ENCODE data around the gene DFFA. TPM values are rescaled to one million over a fixed set of nuclear protein-coding genes. Genes with fewer than 3 reads are reported as not detected.
"Not testable (repeated sequence)": the region's sequence is repeated elsewhere in the genome, so short reads cannot be mapped to it uniquely, and the experiment has no call there.

The DFFA gene
- polyA plus RNA-seq, 1 donor = 18.9 TPM

DNA sequence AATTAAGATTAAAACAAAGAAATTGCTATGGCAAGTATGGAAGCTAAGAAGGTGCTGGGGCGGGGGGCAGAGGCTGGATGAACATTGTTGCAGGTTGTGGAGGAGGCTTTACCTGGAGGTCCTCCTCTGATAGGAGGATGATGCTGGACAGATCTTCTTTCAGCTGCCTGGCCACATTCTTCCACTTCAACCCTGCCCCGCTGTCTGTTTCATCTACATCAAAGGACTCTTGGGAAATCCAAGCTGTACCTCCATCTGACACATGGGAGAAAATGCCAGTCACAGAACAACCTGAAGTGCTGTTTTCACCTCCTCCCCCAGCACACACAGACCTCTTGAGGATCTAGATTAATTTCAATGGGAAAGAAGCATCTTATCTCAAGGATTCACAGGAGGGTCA, 5.3 kb downstream of the DFFA start:
- no peak for DNase-seq (ENCODE audit: low read depth)

DNA sequence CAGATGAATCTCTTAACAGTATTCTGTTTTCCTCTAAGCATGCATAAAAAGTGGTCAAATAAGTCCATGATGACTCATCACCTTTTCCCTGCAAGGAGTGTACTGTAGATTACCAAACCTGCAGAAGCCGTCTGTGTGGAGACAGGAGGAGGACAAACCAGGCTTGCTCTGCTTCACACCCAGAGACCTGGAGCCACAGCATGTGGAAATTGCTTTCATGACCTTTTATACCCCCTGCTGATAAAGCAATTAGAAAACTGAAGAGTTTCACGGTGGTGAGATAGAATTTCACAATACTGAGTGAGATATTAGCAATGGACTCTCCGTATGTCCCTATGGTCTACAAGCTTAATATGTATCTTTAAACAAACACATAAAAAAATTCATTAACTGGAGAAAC, 13.1 kb downstream of the DFFA start:
- no peak for DNase-seq (ENCODE audit: low read depth)

DNA sequence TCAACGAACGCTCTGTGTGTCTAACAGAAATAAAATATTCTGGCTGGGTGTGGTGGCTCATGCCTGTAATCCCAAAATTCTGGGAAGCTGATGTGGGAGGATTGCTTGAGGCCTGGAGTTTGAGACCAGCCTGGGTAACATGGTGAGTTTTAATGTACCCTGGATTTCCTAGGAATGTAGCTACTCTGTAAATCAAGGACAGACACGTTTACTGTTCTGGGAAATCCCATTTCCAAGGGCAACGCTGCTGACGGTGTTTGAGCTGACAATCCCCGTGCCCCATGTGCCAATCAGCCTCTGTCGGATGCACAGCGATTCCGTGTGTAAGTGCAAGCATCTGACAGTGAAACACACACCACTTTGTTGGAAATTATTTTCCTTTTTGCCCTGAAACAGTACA, 14.5 kb downstream of the DFFA start:
- no peak for DNase-seq (ENCODE audit: low read depth)

DNA sequence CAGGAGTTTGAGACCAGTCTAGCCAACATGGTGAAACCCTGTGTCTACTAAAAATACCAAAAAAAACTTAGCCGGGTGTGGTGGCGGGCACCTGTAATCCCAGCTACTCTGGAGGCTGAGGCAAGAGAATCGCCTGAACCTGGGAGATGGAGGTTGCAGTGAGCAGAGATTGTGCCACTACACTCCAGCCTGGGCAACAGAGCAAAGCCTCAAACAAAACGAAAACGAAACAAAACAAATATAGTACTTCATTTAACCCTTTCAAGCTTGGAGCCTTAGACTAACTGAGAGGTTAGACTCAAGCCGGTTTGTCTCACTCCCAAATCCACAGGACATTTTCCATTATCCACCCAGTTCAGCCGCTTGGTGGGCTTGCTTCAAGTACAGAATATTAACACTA, 14.9 kb downstream of the DFFA start:
- DNase-seq (ENCODE audit: low read depth) = not testable (repeated sequence)

DNA sequence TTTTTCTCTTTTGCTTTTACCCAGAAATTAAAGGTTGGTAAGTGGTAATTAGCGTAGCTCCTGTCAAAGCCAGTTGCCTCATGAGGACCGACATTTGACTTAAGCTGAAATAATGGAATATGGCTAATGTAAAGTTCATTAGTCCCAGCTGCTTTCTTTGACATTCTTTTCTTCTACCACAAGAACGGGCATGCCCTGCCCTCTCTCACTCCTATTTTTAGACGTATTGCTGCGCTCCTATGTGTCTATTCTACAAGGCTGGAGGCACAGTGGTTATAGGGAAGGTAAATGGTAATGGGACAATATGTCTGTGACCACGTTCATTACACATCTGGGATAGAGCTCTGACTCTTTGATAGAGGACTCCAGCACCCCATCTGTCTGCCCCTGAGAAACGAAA, 15.7 kb downstream of the DFFA start:
- DNase-seq (ENCODE audit: low read depth) = no peak

DNA sequence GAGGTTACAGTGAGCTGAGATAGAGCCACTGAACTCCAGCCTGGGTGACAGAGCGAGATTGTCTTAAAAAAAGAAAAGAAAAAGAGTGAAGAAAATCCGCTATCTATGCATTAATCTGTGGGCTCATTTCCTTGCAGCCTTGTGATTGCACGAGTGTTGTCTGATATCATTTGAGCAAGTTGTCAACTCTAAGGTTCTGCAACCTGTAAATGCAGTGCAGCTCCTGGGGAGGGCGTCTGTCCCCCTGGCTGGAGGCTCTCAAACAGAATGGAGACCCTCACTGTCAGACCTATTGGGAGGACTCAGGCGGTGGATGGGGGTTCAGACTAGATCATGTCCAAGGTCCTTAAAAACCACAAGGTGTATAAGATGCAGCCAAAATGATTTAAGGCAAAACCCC, 16.3 kb downstream of the DFFA start:
- no peak for DNase-seq (ENCODE audit: low read depth)

DNA sequence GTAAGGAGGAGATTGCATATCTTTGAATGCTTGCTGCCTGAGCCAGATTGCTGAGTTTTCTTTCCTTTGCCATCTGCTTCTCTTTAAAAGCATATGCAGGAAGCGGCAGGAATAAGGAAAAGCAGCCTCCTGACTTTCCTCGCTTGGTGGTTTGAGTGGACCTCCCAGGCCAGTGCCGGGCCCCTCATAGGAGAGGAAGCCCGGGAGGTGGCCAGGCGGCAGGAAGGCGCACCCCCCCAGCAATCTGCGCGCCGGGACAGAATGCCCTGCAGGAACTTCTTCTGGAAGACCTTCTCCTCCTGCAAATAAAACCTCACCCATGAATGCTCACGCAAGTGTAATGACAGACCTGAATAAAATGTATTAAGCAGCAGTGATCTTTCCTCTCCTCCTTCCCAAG, 21.0 kb downstream of the DFFA start:
- DNase-seq (ENCODE audit: low read depth) = no peak

DNA sequence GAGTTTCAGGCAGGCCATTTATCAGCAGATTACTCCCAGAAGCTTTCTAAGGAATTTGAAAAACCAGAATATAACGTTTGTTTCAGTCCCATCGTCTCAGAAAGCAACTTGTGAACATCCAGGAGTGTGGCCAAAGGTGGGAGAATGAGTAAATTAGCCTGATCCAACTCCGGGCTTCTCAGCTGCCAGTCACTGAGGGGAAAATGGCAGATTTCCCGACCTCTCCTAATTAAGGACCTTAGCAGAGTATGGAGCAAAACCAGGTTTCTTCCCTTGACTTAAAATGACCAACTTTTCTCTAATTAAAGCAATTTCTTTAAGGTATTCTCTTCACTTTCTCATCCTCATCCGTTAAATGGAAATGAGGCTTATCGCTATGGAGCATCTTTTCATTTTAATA, 21.5 kb downstream of the DFFA start:
- no peak for DNase-seq (ENCODE audit: low read depth)

DNA sequence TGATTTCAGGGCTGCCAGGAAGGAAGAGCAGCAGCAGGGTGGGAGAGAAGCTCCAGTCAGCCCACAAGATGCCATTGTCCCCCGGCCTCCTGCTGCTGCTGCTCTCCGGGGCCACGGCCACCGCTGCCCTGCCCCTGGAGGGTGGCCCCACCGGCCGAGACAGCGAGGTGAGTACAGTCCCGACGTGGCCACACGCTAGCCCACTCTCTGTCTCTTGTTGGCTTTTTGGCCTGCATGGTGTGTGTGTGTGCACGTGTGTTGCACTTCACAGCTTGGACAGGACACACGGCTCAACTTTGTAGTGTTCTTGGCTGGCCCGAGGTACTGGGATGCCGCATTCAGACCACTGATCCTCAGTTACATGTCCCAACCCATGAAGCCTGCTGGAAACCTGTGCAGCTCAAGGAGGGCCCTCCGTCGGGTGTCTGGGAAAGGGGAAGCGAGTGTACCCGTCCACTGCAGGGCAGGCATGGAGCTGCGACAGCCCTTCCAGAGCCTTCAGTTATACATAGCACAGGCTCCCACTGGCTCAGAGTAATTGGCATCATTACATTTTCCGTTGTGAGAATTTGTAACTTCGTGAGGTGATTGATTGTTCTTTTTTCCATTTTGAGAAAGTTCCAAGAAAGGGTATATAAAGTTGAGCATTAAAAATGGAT, 22.0 kb downstream of the DFFA start:
- no peak for DNase-seq (ENCODE audit: low read depth)

DNA sequence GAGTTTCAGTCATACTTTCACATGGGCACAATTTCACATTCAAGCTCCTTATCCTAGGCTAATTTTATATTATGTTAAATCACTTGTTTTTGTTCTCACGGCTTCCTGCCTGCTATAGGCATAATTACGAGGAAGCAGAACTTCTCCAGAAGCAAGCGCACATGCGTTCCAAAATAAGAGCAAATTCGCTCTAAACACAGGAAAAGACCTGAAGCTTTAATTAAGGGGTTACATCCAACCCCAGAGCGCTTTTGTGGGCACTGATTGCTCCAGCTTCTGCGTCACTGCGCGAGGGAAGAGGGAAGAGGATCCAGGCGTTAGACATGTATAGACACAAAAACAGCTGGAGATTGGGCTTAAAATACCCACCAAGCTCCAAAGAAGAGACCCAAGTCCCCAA, 22.6 kb downstream of the DFFA start, which contains the start of gene CORT:
TSS of gene CORT (plus strand) at position 281 of the 400 bp plus-strand sequence. CDS start 193 bp downstream, outside the sequence.
- no peak for DNase-seq (ENCODE audit: low read depth)

DNA sequence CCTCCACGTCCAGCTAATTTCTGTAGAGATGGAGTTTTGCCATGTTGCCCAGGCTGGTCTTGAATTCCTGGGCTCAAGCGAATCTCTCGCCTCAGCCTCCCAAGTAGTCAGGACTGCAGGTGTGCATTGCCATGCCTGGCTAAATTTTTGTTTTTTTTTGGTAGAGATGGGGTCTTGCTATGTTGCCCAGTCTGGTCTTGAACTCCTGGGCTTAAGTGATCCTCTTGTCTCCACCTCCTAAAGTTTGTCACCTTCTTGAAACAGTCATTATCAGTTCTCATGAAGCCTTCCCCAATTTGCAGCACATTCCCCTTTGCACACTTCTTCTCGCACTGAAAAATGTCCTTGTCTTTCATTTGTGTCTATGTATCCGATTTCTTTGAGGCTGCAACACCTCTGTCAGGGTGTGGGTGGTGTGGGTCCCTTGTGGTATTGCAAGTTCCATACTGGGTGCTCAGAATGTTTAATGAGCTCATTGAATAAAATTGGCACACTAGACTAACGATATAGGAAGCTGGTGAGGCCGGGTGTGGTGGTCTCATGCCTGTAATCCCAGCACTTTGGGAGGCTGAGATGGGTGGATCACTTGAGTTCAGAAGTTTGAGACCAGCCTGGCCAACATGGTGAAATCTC, 25.4 kb downstream of the DFFA start:
- no peak for DNase-seq (ENCODE audit: low read depth)

DNA sequence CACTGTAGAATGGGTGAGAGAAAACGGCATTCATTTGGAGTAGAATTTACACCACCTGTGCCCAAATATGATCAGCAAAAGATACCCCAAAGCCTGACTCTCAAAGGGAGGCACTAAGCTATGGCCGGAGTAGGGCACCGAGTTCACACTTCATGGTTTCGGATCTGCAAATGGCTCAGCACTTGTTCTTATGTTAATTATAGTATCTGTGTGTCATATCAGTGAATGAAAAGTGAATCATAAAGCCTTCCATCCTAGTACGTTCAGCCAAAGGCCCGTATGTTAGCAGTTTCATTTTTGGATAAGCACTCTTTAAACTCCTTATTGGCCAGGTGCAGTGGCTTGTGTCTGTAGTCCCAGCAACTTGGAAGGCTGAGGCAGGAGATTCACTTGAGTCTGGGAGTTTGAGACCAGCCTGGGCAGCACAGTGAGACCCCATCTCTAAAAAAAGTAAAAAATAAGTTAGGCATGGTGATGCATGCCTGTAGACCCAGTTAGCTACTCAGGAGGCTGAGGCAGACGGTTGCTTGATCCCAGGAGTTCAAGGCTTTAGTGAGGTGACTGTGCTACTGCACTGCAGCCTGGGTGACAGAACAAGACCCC, 27.4 kb downstream of the DFFA start:
- DNase-seq (ENCODE audit: low read depth) = no peak

DNA sequence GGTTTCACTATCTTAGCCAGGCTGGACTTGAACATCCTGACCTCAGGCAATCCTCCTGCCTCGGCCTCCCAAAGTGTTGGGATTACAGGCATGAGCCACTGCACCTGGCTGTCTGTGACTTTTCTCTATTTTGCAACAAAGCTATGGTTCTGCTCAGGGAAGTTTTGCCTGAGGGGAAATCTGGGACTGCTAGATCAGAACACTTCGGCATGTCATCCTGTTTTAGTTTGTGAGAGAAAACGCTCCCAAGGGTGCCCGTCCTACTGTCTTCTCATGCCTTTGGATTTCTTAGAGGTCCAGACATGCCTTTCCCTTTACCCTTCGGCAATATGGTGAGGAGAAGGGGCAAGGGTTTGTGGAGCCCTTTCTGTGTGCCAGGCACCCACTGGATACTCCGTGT, 28.1 kb downstream of the DFFA start:
- no peak for DNase-seq (ENCODE audit: low read depth)

DNA sequence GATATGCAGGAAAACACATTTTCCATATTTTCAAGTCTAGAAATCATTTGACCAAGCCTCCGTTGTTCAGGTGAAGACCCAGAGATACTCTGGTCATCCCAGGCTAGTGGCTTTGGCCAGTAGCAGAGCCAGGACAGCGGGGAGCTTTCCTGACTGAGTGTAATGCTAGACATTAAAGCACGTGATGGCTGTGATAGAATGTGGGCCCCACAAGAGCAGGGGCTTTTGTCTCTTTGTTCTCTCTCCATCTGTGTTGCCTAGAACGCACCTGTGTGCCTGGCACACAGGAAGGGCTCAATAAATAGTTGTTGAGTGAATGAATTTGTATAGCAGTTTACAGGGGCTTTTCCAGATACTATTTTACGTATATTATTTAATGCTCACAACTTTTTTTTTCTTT, 31.5 kb downstream of the DFFA start:
- no peak for DNase-seq (ENCODE audit: low read depth)

DNA sequence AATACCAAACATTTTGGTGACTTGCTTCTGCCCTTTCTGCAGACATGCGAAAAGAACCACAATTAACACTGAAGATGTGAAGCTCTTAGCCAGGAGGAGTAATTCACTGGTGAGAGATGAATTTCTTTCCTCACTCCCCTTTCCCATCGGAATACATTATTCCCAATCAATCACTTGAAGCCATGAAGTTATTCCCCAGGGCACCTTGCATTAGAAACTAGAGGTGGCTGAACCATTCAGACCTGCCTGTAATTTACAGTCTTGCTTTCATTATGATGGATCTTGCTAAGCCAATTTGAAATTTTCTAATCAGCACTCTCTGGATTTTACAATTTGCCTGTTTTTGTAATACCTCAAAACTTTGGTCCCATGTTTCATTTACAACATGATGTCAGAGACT, 32.0 kb downstream of the DFFA start:
- no peak for DNase-seq (ENCODE audit: low read depth)

DNA sequence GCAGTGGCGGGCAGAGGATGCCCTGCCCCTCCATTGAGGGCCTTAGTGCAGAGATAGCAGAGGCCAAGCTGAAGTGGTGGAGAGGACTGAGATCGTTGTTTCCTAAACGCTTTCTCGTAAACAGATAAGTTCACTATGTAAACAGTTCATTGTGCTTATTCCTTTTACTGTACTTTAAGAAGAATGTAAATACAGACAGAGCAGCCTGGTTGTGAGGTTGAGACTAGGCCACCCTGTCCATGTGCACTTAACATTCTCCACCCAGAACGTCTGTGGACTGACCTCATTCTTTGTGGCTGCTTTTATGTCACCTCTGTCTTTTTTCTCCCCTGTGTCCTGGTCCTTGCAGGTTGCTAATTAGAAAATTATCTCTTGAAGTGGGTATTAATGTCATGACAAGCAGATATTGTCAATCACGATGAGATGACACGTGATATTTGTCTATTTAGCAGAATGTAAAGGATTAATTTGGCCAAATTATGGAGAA, 33.6 kb downstream of the DFFA start:
- DNase-seq (ENCODE audit: low read depth) = no peak

DNA sequence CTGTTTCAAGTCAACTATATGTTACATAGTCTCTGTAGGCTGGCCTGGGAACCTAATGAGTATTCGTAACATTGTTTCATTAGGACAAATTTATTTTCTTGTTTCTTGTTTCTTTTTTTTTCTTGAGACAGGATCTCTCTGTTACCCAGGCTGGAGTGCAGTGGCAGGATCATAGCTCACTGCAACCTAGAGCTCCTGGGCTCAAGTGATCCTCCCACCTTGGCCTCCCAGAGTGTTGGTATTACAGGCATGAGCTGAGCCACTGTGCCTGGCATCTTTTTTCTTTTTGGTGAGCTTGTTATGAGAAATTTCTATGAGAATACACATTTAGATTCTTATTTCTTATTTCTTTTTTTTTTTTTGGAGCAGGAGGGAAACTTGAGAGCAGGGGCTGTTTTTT, 35.3 kb downstream of the DFFA start:
- no peak for DNase-seq (ENCODE audit: low read depth)

DNA sequence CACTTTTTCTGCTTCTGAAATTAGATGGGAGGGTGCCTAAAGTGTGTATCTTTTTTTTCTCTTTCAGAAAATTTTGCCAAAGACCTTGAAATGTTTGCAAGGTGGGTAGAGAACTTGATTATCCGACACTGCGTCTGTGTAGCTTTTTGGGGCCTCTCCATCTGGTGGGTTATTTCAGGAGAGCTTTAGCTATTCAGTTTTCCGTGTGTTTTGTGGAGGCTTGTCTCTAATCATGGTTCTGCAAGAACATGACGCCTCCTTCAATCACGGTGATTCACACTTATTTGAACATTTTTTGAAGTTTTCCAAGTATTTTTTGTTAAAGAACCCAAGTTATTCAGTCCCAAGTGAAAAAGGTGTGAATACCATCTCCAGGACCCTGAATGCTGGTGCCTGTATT, 37.7 kb downstream of the DFFA start:
- DNase-seq (ENCODE audit: low read depth) = no peak

DNA sequence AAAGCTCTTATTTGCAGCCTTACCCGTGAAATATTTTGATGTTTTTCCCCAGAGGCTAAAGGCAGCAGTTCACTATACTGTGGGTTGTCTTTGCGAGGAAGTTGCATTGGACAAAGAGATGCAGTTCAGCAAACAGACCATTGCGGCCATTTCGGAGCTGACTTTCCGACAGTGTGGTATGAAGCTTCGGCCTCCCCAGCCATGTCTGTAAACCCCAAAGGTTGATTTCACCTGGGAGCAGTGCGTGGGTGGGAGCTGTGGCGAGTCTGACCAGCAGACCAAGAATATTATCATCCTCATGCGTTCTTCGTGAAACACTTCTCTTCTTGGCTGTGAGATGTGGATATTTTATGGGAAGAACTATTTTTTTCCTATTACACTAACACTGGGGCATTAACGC, 38.5 kb downstream of the DFFA start:
- DNase-seq (ENCODE audit: low read depth) = no peak

DNA sequence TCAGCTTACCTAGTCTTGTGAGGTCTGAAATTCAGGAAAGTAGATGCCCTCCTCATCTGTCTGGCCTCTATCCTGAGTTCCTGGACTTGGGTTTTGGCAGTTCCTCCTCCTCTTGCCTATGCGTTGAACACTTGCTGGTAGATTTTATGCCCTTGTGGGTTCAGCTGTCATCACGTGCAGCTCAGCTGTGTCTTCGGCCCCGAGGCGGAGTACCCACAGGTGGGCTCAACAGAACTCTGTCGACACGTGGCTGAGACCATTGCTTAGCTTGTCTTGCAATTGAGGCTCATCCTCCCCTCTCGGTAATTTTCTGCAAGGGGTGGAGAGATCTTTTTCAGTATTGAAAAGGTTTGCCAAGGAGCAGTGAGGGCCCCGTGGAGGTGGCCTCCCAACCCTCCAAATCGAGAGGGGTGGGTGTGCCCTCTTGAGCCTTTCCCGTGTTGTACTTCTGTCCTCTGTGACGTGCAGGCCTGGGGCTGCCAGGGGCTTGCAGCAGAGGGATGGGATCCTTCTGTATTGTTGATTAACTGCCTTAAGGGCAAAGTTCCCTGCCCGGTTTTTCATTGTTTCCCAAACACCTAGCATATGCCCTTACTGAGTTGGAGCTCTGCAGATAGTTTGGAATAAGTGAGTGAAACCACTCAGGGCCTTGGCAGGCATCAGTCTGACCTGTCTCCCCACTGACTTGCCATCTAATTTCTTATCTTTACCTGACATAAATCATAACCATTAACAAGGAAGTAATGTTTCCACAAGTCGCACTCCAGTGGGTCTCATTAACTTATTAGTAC, 39.2 kb downstream of the DFFA start:
- DNase-seq (ENCODE audit: low read depth) = no peak

DNA sequence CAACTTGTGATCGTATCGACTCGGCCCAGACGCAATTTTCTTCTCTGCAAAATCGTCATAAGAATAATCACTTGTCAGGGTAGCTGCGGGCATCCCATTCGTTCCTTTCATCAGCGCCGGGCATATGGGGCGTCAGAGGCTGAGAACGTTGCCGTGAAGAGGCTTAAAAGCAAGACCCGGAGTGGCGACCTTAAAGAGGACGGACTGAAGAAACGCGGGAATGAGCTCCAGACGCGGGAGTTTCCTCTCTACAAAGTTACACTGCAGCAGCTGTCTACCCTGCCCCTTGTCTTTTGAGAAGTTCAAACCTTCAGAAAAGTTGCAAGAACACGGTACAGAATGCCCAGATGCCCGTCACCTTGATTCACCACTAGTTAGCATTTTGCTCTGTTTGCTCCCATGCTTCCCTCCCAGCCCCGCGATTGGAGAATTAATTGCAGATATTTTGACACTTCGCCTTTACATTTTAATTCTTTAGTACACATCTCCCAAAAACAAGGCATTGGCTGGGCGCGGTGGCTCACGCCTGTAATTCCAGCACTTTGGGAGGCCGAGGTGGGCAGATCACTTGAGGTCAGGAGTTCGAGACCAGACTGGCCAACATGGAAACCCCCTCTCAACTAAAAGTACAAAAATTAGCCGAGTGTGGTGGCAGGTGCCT, 41.1 kb downstream of the DFFA start:
- DNase-seq (ENCODE audit: low read depth) = no peak
